Measurements from ENCODE around the gene GRHPR.

The GRHPR gene

GRCh38 chr9:37398464-37399025 lies 24.0 kb upstream of the GRHPR start:
- no peak for DNase-seq (ENCODE audit: low read depth in 2 of 2)

GRCh38 chr9:37399336-37399735 lies 23.2 kb upstream of the GRHPR start:
- no peak for DNase-seq (ENCODE audit: low read depth in 2 of 2)

GRCh38 chr9:37404590-37404989 lies 17.9 kb upstream of the GRHPR start:
- no peak for DNase-seq (ENCODE audit: low read depth in 2 of 2)

- DNase-seq (ENCODE audit: low read depth in 2 of 2) = no peak
These were observed 17.1 kb upstream of the GRHPR start for GRCh38 chr9:37405350-37405749.

- DNase-seq (ENCODE audit: low read depth in 2 of 2) = no peak
These were observed 16.6 kb upstream of the GRHPR start for GRCh38 chr9:37405764-37406380.

- DNase-seq (ENCODE audit: low read depth in 2 of 2) = no peak
These were observed 15.7 kb upstream of the GRHPR start for GRCh38 chr9:37406603-37407401.

GRCh38 chr9:37407468-37407867 lies 15.0 kb upstream of the GRHPR start:
- no peak for DNase-seq (ENCODE audit: low read depth in 2 of 2)

- DNase-seq (ENCODE audit: low read depth in 2 of 2) = peak; percentile 13 to 34
These were observed 13.4 kb upstream of the GRHPR start for GRCh38 chr9:37408933-37409710.

- no peak for DNase-seq (ENCODE audit: low read depth in 2 of 2)
These were observed 12.1 kb upstream of the GRHPR start for GRCh38 chr9:37410354-37410861.

- DNase-seq (ENCODE audit: low read depth in 2 of 2) = no peak
These were observed 11.3 kb upstream of the GRHPR start for GRCh38 chr9:37410969-37411785.

- no peak for DNase-seq (ENCODE audit: low read depth in 2 of 2)
These were observed 9.9 kb upstream of the GRHPR start for GRCh38 chr9:37412431-37413151.

GRCh38 chr9:37413311-37413710 lies 9.2 kb upstream of the GRHPR start:
- DNase-seq (ENCODE audit: low read depth in 2 of 2) = no peak

- DNase-seq (ENCODE audit: low read depth in 2 of 2) = no peak
These were observed 8.0 kb upstream of the GRHPR start for GRCh38 chr9:37414503-37414943.

GRCh38 chr9:37415011-37415719 lies 7.3 kb upstream of the GRHPR start:
- DNase-seq (ENCODE audit: low read depth in 2 of 2) = peak; percentile 47 to 48

- DNase-seq (ENCODE audit: low read depth in 2 of 2) = no peak
These were observed 5.2 kb upstream of the GRHPR start for GRCh38 chr9:37417252-37417803.

GRCh38 chr9:37417857-37418618 lies 4.5 kb upstream of the GRHPR start:
- DNase-seq (ENCODE audit: low read depth in 2 of 2) = no peak

- DNase-seq (ENCODE audit: low read depth in 2 of 2) = no peak
These were observed 3.3 kb upstream of the GRHPR start for GRCh38 chr9:37419204-37419603.

GRCh38 chr9:37420271-37421215 lies 2.0 kb upstream of the GRHPR start:
- DNase-seq (ENCODE audit: low read depth in 2 of 2) = no peak

Data from stimulated activated CD8-positive, alpha-beta memory T cell treated with anti-CD3 and anti-CD28 coated beads, Interleukin-2, amount 100 ng/mL, for 1 hour (primary cell).